ENCODE measurements around the gene DLG1. TPM values are rescaled to one million over a fixed set of nuclear protein-coding genes. Genes with fewer than 3 reads are reported as not detected.

DLG1 gene
- total RNA-seq, 1 donor from 2014 or later, result 157 TPM

- peak overlapping the region; percentile 58 for H3K27ac Mint-ChIP-seq (ENCODE audit: unreplicated experiment)
- H3K36me3 Mint-ChIP-seq (ENCODE audit: low read depth), result peaks cover 35% of the 10 kb centered on the region
- DNase-seq (ENCODE audit: low spot score), result no peak
- no peak overlapping the region for H3K4me3 Mint-ChIP-seq (ENCODE audit: unreplicated experiment)
- peaks cover 4% of the 10 kb centered on the region for H3K9me3 Mint-ChIP-seq (ENCODE audit: low read depth)
- peaks cover 28% of the 10 kb centered on the region for H3K4me1 Mint-ChIP-seq (ENCODE audit: low read depth)
- H3K27me3 Mint-ChIP-seq (ENCODE audit: low read depth), result no peaks in the 10 kb centered on the region
- no peak for TF ChIP-seq CTCF (IDR thresholded peaks at IDR 0.05)
Measured at GRCh38 chr3:197135212-197135611, 163.2 kb downstream of the DLG1 start.

GRCh38 chr3:197132916-197133530, 165.4 kb downstream of the DLG1 start:
- TF ChIP-seq CTCF (IDR thresholded peaks at IDR 0.05), result no peak
- peaks cover 8% of the 10 kb centered on the region for H3K9me3 Mint-ChIP-seq (ENCODE audit: low read depth)
- H3K4me1 Mint-ChIP-seq (ENCODE audit: low read depth), result peaks cover 15% of the 10 kb centered on the region
- no peak for DNase-seq (ENCODE audit: low spot score)
- H3K4me3 Mint-ChIP-seq (ENCODE audit: unreplicated experiment), result no peak overlapping the region
- H3K27ac Mint-ChIP-seq (ENCODE audit: unreplicated experiment), result no peak overlapping the region
- no peaks in the 10 kb centered on the region for H3K27me3 Mint-ChIP-seq (ENCODE audit: low read depth)
- H3K36me3 Mint-ChIP-seq (ENCODE audit: low read depth), result peaks cover 41% of the 10 kb centered on the region

- Mint-ChIP-seq H3K27me3 (ENCODE audit: low read depth) (no peaks in the 10 kb centered on the region), H3K36me3 (ENCODE audit: low read depth) (peaks cover 27% of the 10 kb centered on the region), H3K4me3 (ENCODE audit: unreplicated experiment) (no peak overlapping the region), H3K4me1 (ENCODE audit: low read depth) (peaks cover 13% of the 10 kb centered on the region), H3K9me3 (ENCODE audit: low read depth) (peaks cover 4% of the 10 kb centered on the region), H3K27ac (ENCODE audit: unreplicated experiment) (peak overlapping the region; percentile 33)
- DNase-seq (ENCODE audit: low spot score), result no peak
- TF ChIP-seq CTCF (IDR thresholded peaks at IDR 0.05), result no peak
Measured at GRCh38 chr3:197125636-197126035, 172.8 kb downstream of the DLG1 start.

- peaks cover 27% of the 10 kb centered on the region for H3K36me3 Mint-ChIP-seq (ENCODE audit: low read depth)
- no peak overlapping the region for H3K4me3 Mint-ChIP-seq (ENCODE audit: unreplicated experiment)
- no peak overlapping the region for H3K27ac Mint-ChIP-seq (ENCODE audit: unreplicated experiment)
- H3K4me1 Mint-ChIP-seq (ENCODE audit: low read depth), result peaks cover 13% of the 10 kb centered on the region
- H3K9me3 Mint-ChIP-seq (ENCODE audit: low read depth), result peaks cover 4% of the 10 kb centered on the region
- H3K27me3 Mint-ChIP-seq (ENCODE audit: low read depth), result no peaks in the 10 kb centered on the region
- DNase-seq (ENCODE audit: low spot score), result no peak
- TF ChIP-seq CTCF (IDR thresholded peaks at IDR 0.05), result no peak
Measured at GRCh38 chr3:197124713-197125112, 173.7 kb downstream of the DLG1 start.

GRCh38 chr3:197122394-197122793, 176.0 kb downstream of the DLG1 start:
- Mint-ChIP-seq H3K9me3 (ENCODE audit: low read depth) (no peaks in the 10 kb centered on the region), H3K27ac (ENCODE audit: unreplicated experiment) (no peak overlapping the region), H3K36me3 (ENCODE audit: low read depth) (peaks cover 15% of the 10 kb centered on the region), H3K4me3 (ENCODE audit: unreplicated experiment) (no peak overlapping the region), H3K27me3 (ENCODE audit: low read depth) (no peaks in the 10 kb centered on the region), H3K4me1 (ENCODE audit: low read depth) (peaks cover 15% of the 10 kb centered on the region)
- no peak for DNase-seq (ENCODE audit: low spot score)
- no peak for TF ChIP-seq CTCF (IDR thresholded peaks at IDR 0.05)

All from chondrocyte (in vitro differentiated cells).